Kidney glomerular epithelial cell (primary cell): ENCODE measurements around the gene FRK.

Experiments
- DNase-seq: peaks from one replicate; lab custom pipeline; 2025; lab: John Stamatoyannopoulos, UW

Gene FRK

GRCh38 chr6:116035616-116036015 is 25.1 kb downstream of the FRK start:
- DNase-seq = no peak

GRCh38 chr6:116034327-116034726 is 26.4 kb downstream of the FRK start:
- peak; percentile 48 for DNase-seq

GRCh38 chr6:116033687-116034303 is 26.9 kb downstream of the FRK start:
- no peak for DNase-seq

GRCh38 chr6:116030770-116031169 is 29.9 kb downstream of the FRK start:
- no peak for DNase-seq

- DNase-seq = no peak
Measured at GRCh38 chr6:116029535-116029934, 31.2 kb downstream of the FRK start.

GRCh38 chr6:116028233-116028632 is 32.5 kb downstream of the FRK start:
- DNase-seq = no peak

GRCh38 chr6:116027801-116028200 is 32.9 kb downstream of the FRK start:
- DNase-seq = no peak

- DNase-seq = no peak
Measured at GRCh38 chr6:116025405-116025804, 35.3 kb downstream of the FRK start.

- no peak for DNase-seq
Measured at GRCh38 chr6:116022841-116023445, 37.7 kb downstream of the FRK start.

- DNase-seq = no peak
Measured at GRCh38 chr6:116020738-116021137, 40.0 kb downstream of the FRK start.

GRCh38 chr6:116019428-116019827 is 41.3 kb downstream of the FRK start:
- DNase-seq = no peak

GRCh38 chr6:116018976-116019375 is 41.7 kb downstream of the FRK start:
- no peak for DNase-seq

- DNase-seq = no peak
Measured at GRCh38 chr6:116017546-116018295, 43.0 kb downstream of the FRK start.

- DNase-seq = no peak
Measured at GRCh38 chr6:116016846-116017545, 43.7 kb downstream of the FRK start.

GRCh38 chr6:116015983-116016382 is 44.7 kb downstream of the FRK start:
- no peak for DNase-seq

GRCh38 chr6:116015561-116015960 is 45.1 kb downstream of the FRK start:
- no peak for DNase-seq

- no peak for DNase-seq
Measured at GRCh38 chr6:116012951-116013350, 47.7 kb downstream of the FRK start.

- DNase-seq = no peak
Measured at GRCh38 chr6:116012471-116012949, 48.2 kb downstream of the FRK start.

- no peak for DNase-seq
Measured at GRCh38 chr6:116011520-116011919, 49.2 kb downstream of the FRK start.

- DNase-seq = peak; percentile 45
Measured at GRCh38 chr6:116010790-116011401, 49.8 kb downstream of the FRK start.

- DNase-seq = no peak
Measured at GRCh38 chr6:116010386-116010785, 50.3 kb downstream of the FRK start.
